ENCODE results near the gene GLI3. TPM values are rescaled to one million over a fixed set of nuclear protein-coding genes. Genes with fewer than 3 reads are reported as not detected.

GLI3 gene
- total RNA-seq, 5 donors from 2014 or later (not counting 1 experiment from before 2014, with no cell fraction given): 0.10 to 0.79 (median 0.32) TPM; not detected in 1

DNA sequence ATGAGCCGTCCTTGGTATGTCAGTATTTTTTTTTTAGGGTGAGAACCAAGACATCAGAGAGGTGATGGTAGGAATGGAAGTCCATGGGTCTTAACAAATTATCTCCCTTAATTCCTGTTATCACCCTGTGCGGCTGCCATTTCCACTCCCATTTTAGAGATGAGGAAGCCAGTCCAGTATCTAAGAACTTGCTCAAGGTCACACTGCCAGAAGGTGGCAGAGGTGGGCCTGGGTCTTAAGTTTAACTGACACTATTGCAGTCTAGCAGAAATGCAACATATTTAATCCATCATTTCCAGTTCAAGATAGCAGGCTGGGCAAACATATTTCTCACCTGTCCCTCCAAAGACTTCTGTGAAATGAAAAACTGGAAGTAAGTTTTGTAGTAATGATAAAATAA is 108.3 kb downstream of the GLI3 start:
- Histone ChIP-seq H3K4me3 (ENCODE audit: control insufficient read depth in 1 of 2, extremely low read depth in 1 of 2, low read length in 1 of 2) (no peak overlapping the region), H3K27me3 (replicated peaks in 1 of 2; ENCODE audit: control insufficient read depth in 2 of 2, extremely low read depth in 1 of 2, insufficient read depth in 2 of 2, low read length in 1 of 2) (no peaks in the 10 kb centered on the region), H3K9me3 (no peaks in the 10 kb centered on the region), H3K36me3 (ENCODE audit: control insufficient read depth in 2 of 2, extremely low read depth in 1 of 2, insufficient read depth in 1 of 2, low read length in 1 of 2) (no peaks in the 10 kb centered on the region), H3K27ac (ENCODE audit: low read length) (no peak overlapping the region), H3K4me1 (ENCODE audit: control insufficient read depth in 1 of 2, extremely low read depth in 1 of 2, insufficient read depth in 2 of 2, low read length in 2 of 2) (no peaks in the 10 kb centered on the region)
- 80% methylated on average over 1 of the region's 2 CpGs for WGBS (ENCODE audit: insufficient coverage)
- H3K4me1 Mint-ChIP-seq: no peaks in the 10 kb centered on the region
- no peak overlapping the region for H3K27ac Mint-ChIP-seq
- H3K4me3 Mint-ChIP-seq: no peak overlapping the region
- no peaks in the 10 kb centered on the region for H3K27me3 Mint-ChIP-seq
- peaks cover 0 to 6% (median 2%) of the 10 kb centered on the region in 3 donors for H3K9me3 Mint-ChIP-seq
- ChIA-PET CTCF (no interaction called here), POLR2A (no interaction called here)
- no peaks in the 10 kb centered on the region for H3K36me3 Mint-ChIP-seq
- DNase-seq: no peak
- ATAC-seq (replicated peaks in 1 of 4): no peak

DNA sequence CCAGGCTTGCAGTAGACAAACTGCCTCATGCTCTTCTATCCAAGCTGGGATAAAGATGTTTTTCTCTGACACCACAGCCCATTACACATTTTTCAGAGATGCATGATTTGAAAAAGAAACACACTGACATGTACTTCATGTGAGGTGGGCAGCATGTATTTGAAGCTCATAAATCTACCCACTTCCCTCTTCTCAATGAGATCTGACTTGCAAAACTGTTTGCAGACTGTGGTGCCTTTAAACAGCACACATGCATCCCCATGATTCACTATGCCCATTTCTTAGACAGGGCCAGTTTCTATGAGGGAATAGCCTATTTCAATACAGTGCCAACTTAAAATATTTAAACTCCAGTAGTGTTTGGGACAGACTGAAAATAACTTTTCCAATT is 109.8 kb downstream of the GLI3 start:
- DNase-seq (no peak), ATAC-seq (replicated peaks in 1 of 4) (no peak)
- peaks cover 0 to 3% of the 10 kb centered on the region in 2 donors for H3K27me3 Mint-ChIP-seq
- H3K4me1 Mint-ChIP-seq: no peaks in the 10 kb centered on the region
- H3K4me3 Mint-ChIP-seq: no peak overlapping the region
- Histone ChIP-seq H3K4me3 (ENCODE audit: control insufficient read depth in 1 of 2, extremely low read depth in 1 of 2, low read length in 1 of 2) (no peak overlapping the region), H3K27me3 (replicated peaks in 1 of 2; ENCODE audit: control insufficient read depth in 2 of 2, extremely low read depth in 1 of 2, insufficient read depth in 2 of 2, low read length in 1 of 2) (no peaks in the 10 kb centered on the region), H3K4me1 (ENCODE audit: control insufficient read depth in 1 of 2, extremely low read depth in 1 of 2, insufficient read depth in 2 of 2, low read length in 2 of 2) (no peaks in the 10 kb centered on the region), H3K27ac (ENCODE audit: low read length) (no peak overlapping the region), H3K36me3 (ENCODE audit: control insufficient read depth in 2 of 2, extremely low read depth in 1 of 2, insufficient read depth in 1 of 2, low read length in 1 of 2) (no peaks in the 10 kb centered on the region), H3K9me3 (no peaks in the 10 kb centered on the region)
- ChIA-PET CTCF (no interaction called here), POLR2A (no interaction called here)
- H3K27ac Mint-ChIP-seq: no peak overlapping the region
- no peaks in the 10 kb centered on the region for H3K36me3 Mint-ChIP-seq
- peaks cover 0 to 6% (median 2%) of the 10 kb centered on the region in 3 donors for H3K9me3 Mint-ChIP-seq

DNA sequence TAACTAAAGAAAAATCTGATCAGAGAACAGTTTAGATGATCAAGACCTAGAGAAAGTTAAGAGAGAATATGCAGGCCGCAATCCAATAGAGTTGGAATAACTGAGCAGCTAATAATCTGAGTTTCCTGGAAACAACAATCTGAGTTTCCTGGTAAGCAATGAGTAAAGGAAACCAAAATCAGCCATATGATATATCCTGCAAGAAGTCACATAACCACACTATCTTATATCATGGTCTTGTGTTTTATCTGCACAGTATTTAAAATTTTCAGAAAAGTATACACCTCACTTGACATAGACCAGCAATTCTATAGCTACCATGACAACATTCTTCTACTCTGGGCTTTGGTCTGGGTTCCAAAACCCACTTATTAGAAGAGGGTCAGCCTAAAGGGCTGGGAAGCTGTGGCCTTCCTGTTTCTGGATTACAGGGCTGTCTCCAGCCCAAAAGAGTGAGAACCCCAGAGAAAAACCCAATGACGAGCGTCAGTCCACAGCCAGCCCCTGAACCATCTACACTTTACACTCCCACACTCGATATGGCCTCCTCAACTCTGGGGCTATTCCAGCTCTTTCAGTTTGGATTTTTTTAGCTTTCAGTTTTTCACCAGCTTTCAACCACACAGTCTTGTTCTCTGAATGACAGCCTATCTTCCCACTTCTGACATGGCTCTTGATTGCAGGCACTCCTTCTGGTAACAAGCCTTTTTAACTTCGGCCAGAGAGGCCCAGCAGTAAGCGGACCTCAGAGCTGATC is 110.4 kb downstream of the GLI3 start:
- DNase-seq (no peak), ATAC-seq (replicated peaks in 1 of 4) (no peak)
- no peaks in the 10 kb centered on the region for H3K36me3 ChIP-seq (ENCODE audit: control insufficient read depth in 2 of 2, extremely low read depth in 1 of 2, insufficient read depth in 1 of 2, low read length in 1 of 2)
- 98% methylated on average over 3 of the region's 6 CpGs for WGBS (ENCODE audit: insufficient coverage)
- no peaks in the 10 kb centered on the region for H3K4me1 ChIP-seq (ENCODE audit: control insufficient read depth in 1 of 2, extremely low read depth in 1 of 2, insufficient read depth in 2 of 2, low read length in 2 of 2)
- peaks cover 3% of the 10 kb centered on the region in 2 donors for H3K27me3 Mint-ChIP-seq
- ChIA-PET POLR2A (no interaction called here), CTCF (no interaction called here)
- H3K4me3 ChIP-seq (ENCODE audit: control insufficient read depth in 1 of 2, extremely low read depth in 1 of 2, low read length in 1 of 2): no peak overlapping the region
- H3K4me1 Mint-ChIP-seq: no peaks in the 10 kb centered on the region
- no peak overlapping the region for H3K27ac ChIP-seq (ENCODE audit: low read length)
- no peak overlapping the region for H3K4me3 Mint-ChIP-seq
- no peaks in the 10 kb centered on the region for H3K9me3 ChIP-seq
- H3K36me3 Mint-ChIP-seq: no peaks in the 10 kb centered on the region
- peaks cover 0 to 6% (median 2%) of the 10 kb centered on the region in 3 donors for H3K9me3 Mint-ChIP-seq
- no peaks in the 10 kb centered on the region for H3K27me3 ChIP-seq (replicated peaks in 1 of 2; ENCODE audit: control insufficient read depth in 2 of 2, extremely low read depth in 1 of 2, insufficient read depth in 2 of 2, low read length in 1 of 2)
- no peak overlapping the region for H3K27ac Mint-ChIP-seq

DNA sequence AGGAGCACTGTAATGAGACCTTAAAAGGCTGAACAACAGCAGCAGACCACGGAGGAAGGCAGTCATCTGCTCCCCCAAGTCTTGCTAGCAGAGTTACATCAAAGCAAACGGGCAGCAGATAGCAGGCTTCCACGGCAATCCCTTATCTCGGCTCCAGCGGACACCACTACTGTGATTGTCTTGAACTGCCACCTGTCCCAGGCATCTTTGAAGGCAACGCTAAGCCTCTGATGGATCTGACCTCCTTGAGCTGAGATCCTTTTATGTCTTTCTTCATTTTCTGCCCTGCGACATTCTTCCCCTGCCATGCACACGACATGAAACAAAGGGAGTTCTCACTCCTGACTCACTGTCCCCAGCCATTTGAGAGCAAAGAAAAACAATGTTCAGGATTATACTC is 111.7 kb downstream of the GLI3 start:
- Mint-ChIP-seq H3K27me3 (peaks cover 3% of the 10 kb centered on the region in 2 donors), H3K4me1 (no peaks in the 10 kb centered on the region), H3K4me3 (no peak overlapping the region), H3K27ac (no peak overlapping the region), H3K9me3 (peaks cover 0 to 3% (median 0%) of the 10 kb centered on the region in 3 donors), H3K36me3 (no peaks in the 10 kb centered on the region)
- Histone ChIP-seq H3K4me1 (ENCODE audit: control insufficient read depth in 1 of 2, extremely low read depth in 1 of 2, insufficient read depth in 2 of 2, low read length in 2 of 2) (no peaks in the 10 kb centered on the region), H3K27me3 (replicated peaks in 1 of 2; ENCODE audit: control insufficient read depth in 2 of 2, extremely low read depth in 1 of 2, insufficient read depth in 2 of 2, low read length in 1 of 2) (no peaks in the 10 kb centered on the region), H3K9me3 (no peaks in the 10 kb centered on the region), H3K36me3 (ENCODE audit: control insufficient read depth in 2 of 2, extremely low read depth in 1 of 2, insufficient read depth in 1 of 2, low read length in 1 of 2) (no peaks in the 10 kb centered on the region), H3K27ac (ENCODE audit: low read length) (no peak overlapping the region), H3K4me3 (ENCODE audit: control insufficient read depth in 1 of 2, extremely low read depth in 1 of 2, low read length in 1 of 2) (no peak overlapping the region)
- DNase-seq (no peak), ATAC-seq (replicated peaks in 1 of 4) (no peak)
- WGBS (ENCODE audit: insufficient coverage): 77% methylated on average over 7 of the region's 8 CpGs
- ChIA-PET POLR2A (no interaction called here), CTCF (interaction anchor here in 1 of 2 donors (0.7 kb wide), 1 partner anchor 543 kb away, joined by 3 read pairs; no protein-coding TSS in a partner anchor)

DNA sequence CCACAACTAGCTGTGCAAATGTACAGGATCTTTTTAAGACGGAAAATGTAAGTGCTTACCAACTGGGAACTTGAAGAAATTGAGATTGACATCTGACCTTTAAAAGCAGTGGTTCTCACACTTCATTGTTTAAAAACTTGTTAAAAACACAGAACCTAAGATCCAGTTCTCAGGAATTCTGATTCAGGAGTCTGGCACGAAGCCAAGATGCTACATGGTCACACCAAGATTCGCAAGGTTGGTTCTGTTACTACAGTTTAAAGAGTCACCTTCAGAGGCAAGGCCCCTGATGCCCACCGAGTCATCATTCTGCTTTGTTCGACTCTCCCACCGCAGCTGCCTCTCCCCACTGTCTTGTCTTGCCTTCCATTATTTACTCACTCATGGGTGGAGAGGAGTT is 113.3 kb downstream of the GLI3 start:
- Histone ChIP-seq H3K27me3 (replicated peaks in 1 of 2; ENCODE audit: control insufficient read depth in 2 of 2, extremely low read depth in 1 of 2, insufficient read depth in 2 of 2, low read length in 1 of 2) (no peaks in the 10 kb centered on the region), H3K9me3 (no peaks in the 10 kb centered on the region), H3K27ac (ENCODE audit: low read length) (no peak overlapping the region), H3K4me3 (ENCODE audit: control insufficient read depth in 1 of 2, extremely low read depth in 1 of 2, low read length in 1 of 2) (no peak overlapping the region), H3K36me3 (ENCODE audit: control insufficient read depth in 2 of 2, extremely low read depth in 1 of 2, insufficient read depth in 1 of 2, low read length in 1 of 2) (no peaks in the 10 kb centered on the region), H3K4me1 (ENCODE audit: control insufficient read depth in 1 of 2, extremely low read depth in 1 of 2, insufficient read depth in 2 of 2, low read length in 2 of 2) (no peaks in the 10 kb centered on the region)
- DNase-seq (no peak), ATAC-seq (replicated peaks in 1 of 4) (no peak)
- Mint-ChIP-seq H3K4me1 (no peaks in the 10 kb centered on the region), H3K27me3 (peaks cover 3% of the 10 kb centered on the region in 2 donors), H3K4me3 (no peak overlapping the region), H3K27ac (no peak overlapping the region), H3K9me3 (no peaks in the 10 kb centered on the region), H3K36me3 (no peaks in the 10 kb centered on the region)
- ChIA-PET CTCF (no interaction called here), POLR2A (no interaction called here)
- WGBS (ENCODE audit: insufficient coverage): 65% methylated on average over 2 of the region's 6 CpGs

DNA sequence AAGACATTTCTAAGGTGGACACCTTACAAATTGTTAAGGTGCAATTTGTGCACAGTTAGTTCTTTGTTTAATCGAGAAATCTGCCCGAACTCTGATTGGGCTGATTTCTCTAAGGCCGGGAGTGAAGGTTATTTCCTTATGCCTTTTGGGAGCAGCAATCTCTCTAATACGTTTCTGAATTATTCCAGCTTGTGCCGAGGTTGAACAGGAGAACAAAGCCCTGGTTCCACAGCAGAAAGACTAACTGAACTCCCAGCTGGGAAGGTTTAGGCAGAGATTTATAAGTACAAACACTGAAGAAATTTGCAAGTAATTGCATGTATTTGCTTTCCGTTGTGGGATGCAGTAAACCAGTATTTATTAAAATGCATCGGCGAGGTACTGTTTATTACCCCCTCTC is 116.8 kb downstream of the GLI3 start:
- no peaks in the 10 kb centered on the region for H3K9me3 ChIP-seq
- Mint-ChIP-seq H3K27ac (no peak overlapping the region), H3K4me3 (no peak overlapping the region), H3K4me1 (no peaks in the 10 kb centered on the region), H3K9me3 (no peaks in the 10 kb centered on the region), H3K27me3 (peaks cover 3% of the 10 kb centered on the region in 2 donors), H3K36me3 (no peaks in the 10 kb centered on the region)
- H3K4me1 ChIP-seq (ENCODE audit: control insufficient read depth in 1 of 2, extremely low read depth in 1 of 2, insufficient read depth in 2 of 2, low read length in 2 of 2): no peaks in the 10 kb centered on the region
- no peaks in the 10 kb centered on the region for H3K36me3 ChIP-seq (ENCODE audit: control insufficient read depth in 2 of 2, extremely low read depth in 1 of 2, insufficient read depth in 1 of 2, low read length in 1 of 2)
- no peak for DNase-seq
- 93% methylated on average over 5 of the region's 8 CpGs for WGBS (ENCODE audit: insufficient coverage)
- ChIA-PET POLR2A (no interaction called here), CTCF (no interaction called here)
- H3K27ac ChIP-seq (ENCODE audit: low read length): no peak overlapping the region
- H3K4me3 ChIP-seq (ENCODE audit: control insufficient read depth in 1 of 2, extremely low read depth in 1 of 2, low read length in 1 of 2): no peak overlapping the region
- ATAC-seq (replicated peaks in 1 of 4): no peak
- no peaks in the 10 kb centered on the region for H3K27me3 ChIP-seq (replicated peaks in 1 of 2; ENCODE audit: control insufficient read depth in 2 of 2, extremely low read depth in 1 of 2, insufficient read depth in 2 of 2, low read length in 1 of 2)

DNA sequence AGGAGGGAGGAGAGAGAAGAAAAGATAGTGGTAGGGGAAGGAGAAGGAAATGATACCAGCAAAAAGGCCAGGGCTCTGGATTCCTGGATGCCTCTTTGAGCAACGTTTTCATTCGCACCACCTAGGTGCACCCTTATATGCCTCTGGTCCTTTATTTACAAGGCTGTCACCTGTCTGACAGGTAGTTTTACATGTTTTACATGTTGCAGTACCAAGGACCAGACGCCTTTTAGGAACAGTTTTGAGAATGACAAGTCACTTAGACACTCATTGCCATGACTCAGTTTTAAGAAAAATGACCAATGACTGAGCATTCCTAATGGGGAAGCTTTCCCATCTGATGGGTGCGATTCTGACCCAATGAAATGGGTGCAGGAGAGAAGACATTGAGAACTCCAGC is 119.8 kb downstream of the GLI3 start:
- Histone ChIP-seq H3K36me3 (ENCODE audit: control insufficient read depth in 2 of 2, extremely low read depth in 1 of 2, insufficient read depth in 1 of 2, low read length in 1 of 2) (no peaks in the 10 kb centered on the region), H3K9me3 (no peaks in the 10 kb centered on the region), H3K27ac (ENCODE audit: low read length) (no peak overlapping the region), H3K4me1 (ENCODE audit: control insufficient read depth in 1 of 2, extremely low read depth in 1 of 2, insufficient read depth in 2 of 2, low read length in 2 of 2) (no peaks in the 10 kb centered on the region), H3K4me3 (ENCODE audit: control insufficient read depth in 1 of 2, extremely low read depth in 1 of 2, low read length in 1 of 2) (no peak overlapping the region), H3K27me3 (replicated peaks in 1 of 2; ENCODE audit: control insufficient read depth in 2 of 2, extremely low read depth in 1 of 2, insufficient read depth in 2 of 2, low read length in 1 of 2) (no peaks in the 10 kb centered on the region)
- POLR2A ChIA-PET: no interaction called here
- no peak overlapping the region for H3K27ac Mint-ChIP-seq
- no peaks in the 10 kb centered on the region for H3K9me3 Mint-ChIP-seq
- CTCF ChIA-PET: no interaction called here
- H3K4me1 Mint-ChIP-seq: no peaks in the 10 kb centered on the region
- DNase-seq (no peak), ATAC-seq (replicated peaks in 1 of 4) (no peak)
- no peaks in the 10 kb centered on the region for H3K36me3 Mint-ChIP-seq
- H3K27me3 Mint-ChIP-seq: peaks cover 0 to 3% of the 10 kb centered on the region in 2 donors
- H3K4me3 Mint-ChIP-seq: no peak overlapping the region
- WGBS (ENCODE audit: insufficient coverage): 30% methylated on average over 1 of the region's 4 CpGs

Measured in T-cell (primary cell).